ENCODE results near the gene UBQLN4. TPM values are rescaled to one million over a fixed set of nuclear protein-coding genes. Genes with fewer than 3 reads are reported as not detected.
A peak's percentile ranks its signal among the peaks of the same experiment; 100 is the strongest.

The UBQLN4 gene
- polyA plus RNA-seq, 1 of the 3 experiments (the other 2 are of a cell fraction) = 37.0 TPM

DNA sequence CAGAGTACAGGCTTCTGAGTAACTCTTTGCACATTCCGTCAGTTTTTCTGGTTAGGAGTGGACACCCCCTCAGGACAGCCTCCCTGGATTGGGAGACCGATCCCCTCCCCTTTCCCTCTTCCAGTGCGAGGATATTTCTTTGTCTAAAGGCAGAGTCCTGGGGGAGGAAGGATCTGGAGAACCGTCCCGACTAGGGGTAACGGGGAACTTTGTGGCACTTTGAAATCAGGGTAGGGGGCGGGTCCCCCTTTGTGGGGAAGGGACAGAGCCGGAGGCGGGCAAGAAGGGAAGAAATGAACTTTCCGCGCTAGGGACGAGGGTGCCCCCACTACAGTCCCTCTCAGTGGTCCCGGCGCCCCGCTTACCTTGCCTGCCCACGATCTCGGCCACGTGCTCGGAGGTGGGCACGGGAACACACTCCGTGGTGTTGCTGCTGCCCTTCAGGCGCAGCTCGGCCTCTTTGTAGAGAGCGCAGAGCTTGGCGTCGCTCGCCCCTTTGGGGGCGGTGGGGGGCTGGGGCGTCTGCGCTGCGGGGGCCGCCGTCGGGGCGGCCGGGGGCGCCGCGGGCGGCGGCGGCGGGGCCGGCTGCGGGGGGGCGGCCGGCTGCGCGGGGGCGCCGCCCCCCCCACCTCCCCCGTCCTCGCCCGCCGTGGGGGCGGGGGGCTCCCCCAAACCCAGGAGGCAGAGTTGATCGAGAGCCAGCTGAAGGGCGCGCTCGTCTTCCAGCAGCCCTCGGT lies 27.8 kb upstream of the UBQLN4 start:
- 2% methylated on average over 23 of the region's 61 CpGs for WGBS (ENCODE audit: low lambda C conversion rate)
- H3K9me2 ChIP-seq = no peaks in the 10 kb centered on the region
- H3K27me3 ChIP-seq (ENCODE audit: insufficient read depth) = no peaks in the 10 kb centered on the region
- POLR2A ChIA-PET = interaction anchor here (0.7 to 2.0 kb wide), 4 partner anchors 8 to 170 kb away, joined by 3 to 7 read pairs (median 4); no protein-coding TSS in a partner anchor
- H3K4me2 ChIP-seq = peak overlapping the region; percentile 86
- H3K4me1 ChIP-seq (ENCODE audit: control insufficient read depth in 1 of 2, insufficient read depth in 2 of 2, low read depth in 1 of 2, low read length in 1 of 2) = peaks cover 14 to 35% of the 10 kb centered on the region in 2 experiments; a peak in 3 of 4 replicates
- H4K20me1 ChIP-seq (ENCODE audit: insufficient read depth) = peaks cover 36% of the 10 kb centered on the region
- no peaks in the 10 kb centered on the region for H3K9me3 ChIP-seq
- H3F3A ChIP-seq (replicated peaks; ENCODE audit: insufficient read depth) = no peaks in the 10 kb centered on the region
- peak overlapping the region; percentile 79 to 88 for H3K4me3 ChIP-seq (ENCODE audit: low read depth in 2 of 2, low read length in 1 of 2)
- H3K36me3 ChIP-seq (replicated peaks in 1 of 2; ENCODE audit: control insufficient read depth in 1 of 2, insufficient read depth in 2 of 2, low read length in 1 of 2) = peaks cover 0 to 20% of the 10 kb centered on the region in 2 experiments
- peak overlapping the region; percentile 83 to 87 for H3K27ac ChIP-seq (ENCODE audit: low read depth in 2 of 2, low read length in 1 of 2)
- DNase-seq = peak; percentile 67
- peak overlapping the region; percentile 90 for H3K9ac ChIP-seq
- TF ChIP-seq, protein P1, sequence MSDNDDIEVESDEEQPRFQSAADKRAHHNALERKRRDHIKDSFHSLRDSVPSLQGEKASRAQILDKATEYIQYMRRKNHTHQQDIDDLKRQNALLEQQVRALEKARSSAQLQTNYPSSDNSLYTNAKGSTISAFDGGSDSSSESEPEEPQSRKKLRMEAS (IDR thresholded peaks at IDR 0.05; ENCODE audit: low read depth) = peak; percentile 88
- TF ChIP-seq MXI1 (IDR thresholded peaks at IDR 0.05; ENCODE audit: low read depth, low read length) = peak; percentile 82
- no peak for TF ChIP-seq MEF2A (IDR thresholded peaks at IDR 0.05; ENCODE audit: borderline replicate concordance, low read depth)
- no peak for TF ChIP-seq GATA2 (CRISPR knock-in tag; IDR thresholded peaks at IDR 0.05)
- no peak overlapping the region for H2AFZ ChIP-seq (ENCODE audit: low read depth)
- CTCF ChIA-PET = interaction anchor here (1.4 to 29.6 kb wide), 2 partner anchors 19 to 50 kb away, joined by 3 to 1559 read pairs; partner anchors contain the start of gene LMNA
- peaks cover 83% of the 10 kb centered on the region for H3K79me2 ChIP-seq (ENCODE audit: insufficient read depth)

DNA sequence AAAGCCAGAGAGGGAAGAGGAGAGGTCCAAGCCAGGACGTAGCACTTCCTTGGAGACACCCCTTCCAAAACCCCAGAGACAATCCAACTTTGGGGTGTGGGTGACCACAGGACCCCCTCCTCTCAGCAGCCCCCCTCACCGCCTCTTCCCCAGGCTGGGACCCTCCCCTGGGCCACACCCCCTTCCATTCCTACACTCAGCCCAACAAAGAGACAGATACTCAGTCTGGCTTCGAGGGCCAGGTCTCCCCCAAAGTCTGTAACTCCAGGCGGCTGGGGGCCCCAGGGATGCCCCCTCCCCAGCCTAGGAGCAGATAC lies 27.2 kb upstream of the UBQLN4 start:
- Histone ChIP-seq H3K4me1 (ENCODE audit: control insufficient read depth in 1 of 2, insufficient read depth in 2 of 2, low read depth in 1 of 2, low read length in 1 of 2) (peaks cover 14 to 38% of the 10 kb centered on the region in 2 experiments; a peak in 3 of 4 replicates), H3K27ac (ENCODE audit: low read depth in 2 of 2, low read length in 1 of 2) (peak overlapping the region; percentile 57 to 87), H2AFZ (ENCODE audit: low read depth) (no peak overlapping the region), H3K4me3 (ENCODE audit: low read depth in 2 of 2, low read length in 1 of 2) (peak overlapping the region; percentile 79 to 88), H3K4me2 (peak overlapping the region; percentile 86), H4K20me1 (ENCODE audit: insufficient read depth) (peaks cover 41% of the 10 kb centered on the region), H3K9ac (peak overlapping the region; percentile 90), H3K9me3 (no peaks in the 10 kb centered on the region), H3F3A (replicated peaks; ENCODE audit: insufficient read depth) (no peaks in the 10 kb centered on the region), H3K79me2 (ENCODE audit: insufficient read depth) (peaks cover 89% of the 10 kb centered on the region), H3K27me3 (ENCODE audit: insufficient read depth) (no peaks in the 10 kb centered on the region), H3K36me3 (replicated peaks in 1 of 2; ENCODE audit: control insufficient read depth in 1 of 2, insufficient read depth in 2 of 2, low read length in 1 of 2) (peaks cover 0 to 25% of the 10 kb centered on the region in 2 experiments), H3K9me2 (no peaks in the 10 kb centered on the region)
- 33% methylated on average over 2 of the region's 4 CpGs for WGBS (ENCODE audit: low lambda C conversion rate)
- DNase-seq = peak; percentile 63
- ChIA-PET POLR2A (interaction anchor here (2.4 kb wide), 1 partner anchor 11 kb away, joined by 7 read pairs; no protein-coding TSS in a partner anchor), CTCF (interaction anchor here (0.6 to 29.6 kb wide), 3 partner anchors 15 to 50 kb away, joined by 4 to 1559 read pairs (median 15); partner anchors contain the start of gene LMNA)
- TF ChIP-seq RCOR1 (IDR thresholded peaks at IDR 0.05; ENCODE audit: low read length) = no peak
- 0 out of 2 replicates have a peak, but pooled peaks have one; percentile 0 for TF ChIP-seq SIN3A (IDR thresholded peaks at IDR 0.05; ENCODE audit: borderline replicate concordance, low read depth, low read length)

DNA sequence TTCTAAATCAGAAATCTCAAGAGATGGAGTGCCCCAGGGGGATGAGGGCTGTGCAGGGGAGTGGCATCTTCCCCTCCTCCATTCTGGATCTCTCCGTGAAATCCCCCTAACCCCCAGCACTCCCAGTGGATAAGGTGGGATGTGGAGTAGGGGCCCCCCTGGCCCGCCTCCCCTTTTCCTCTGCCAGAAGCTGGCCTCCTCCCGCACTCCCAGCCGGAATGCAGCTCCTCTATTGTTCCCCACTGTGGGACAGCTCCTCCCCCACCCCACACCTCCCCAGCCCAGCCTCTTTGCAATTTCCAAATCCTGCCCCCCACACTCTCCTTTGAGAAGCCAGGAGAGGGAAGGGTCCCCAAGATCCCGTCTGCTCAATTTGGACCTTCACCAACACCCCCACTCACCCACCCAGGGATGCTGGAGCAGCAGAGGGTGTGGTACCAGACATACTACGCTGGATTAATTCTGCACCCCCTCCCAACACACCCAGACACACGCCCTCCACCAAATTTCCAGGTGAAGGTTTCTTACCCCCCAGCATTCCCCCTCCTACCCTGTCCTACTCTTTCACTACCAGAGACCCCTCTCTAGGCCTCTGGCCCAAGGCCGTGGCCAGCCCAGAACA lies 26.8 kb upstream of the UBQLN4 start:
- Histone ChIP-seq H4K20me1 (ENCODE audit: insufficient read depth) (peaks cover 46% of the 10 kb centered on the region), H2AFZ (ENCODE audit: low read depth) (no peak overlapping the region), H3K79me2 (ENCODE audit: insufficient read depth) (peaks cover 93% of the 10 kb centered on the region), H3K36me3 (replicated peaks in 1 of 2; ENCODE audit: control insufficient read depth in 1 of 2, insufficient read depth in 2 of 2, low read length in 1 of 2) (peaks cover 0 to 30% of the 10 kb centered on the region in 2 experiments), H3K9me2 (no peaks in the 10 kb centered on the region), H3K27ac (ENCODE audit: low read depth in 2 of 2, low read length in 1 of 2) (peak overlapping the region; percentile 57 to 87; a peak in 3 of 4 replicates), H3K9ac (peak overlapping the region; percentile 90), H3K4me2 (peak overlapping the region; percentile 86), H3K4me3 (ENCODE audit: low read depth in 2 of 2, low read length in 1 of 2) (peak overlapping the region; percentile 79 to 88), H3K27me3 (ENCODE audit: insufficient read depth) (no peaks in the 10 kb centered on the region), H3K4me1 (ENCODE audit: control insufficient read depth in 1 of 2, insufficient read depth in 2 of 2, low read depth in 1 of 2, low read length in 1 of 2) (peaks cover 14 to 40% of the 10 kb centered on the region in 2 experiments; a peak in 3 of 4 replicates), H3F3A (replicated peaks; ENCODE audit: insufficient read depth) (no peaks in the 10 kb centered on the region), H3K9me3 (no peaks in the 10 kb centered on the region)
- ChIA-PET POLR2A (interaction anchor here (2.4 kb wide), 1 partner anchor 10 kb away, joined by 7 read pairs; no protein-coding TSS in a partner anchor), CTCF (interaction anchor here (0.6 to 3.1 kb wide), 4 partner anchors 10 to 145 kb away, joined by 3 to 15 read pairs (median 4); no protein-coding TSS in a partner anchor)
- no peak for TF ChIP-seq FOSL2 (IDR thresholded peaks at IDR 0.05; ENCODE audit: borderline replicate concordance, low read depth)
- no peak for TF ChIP-seq EP300 (IDR thresholded peaks at IDR 0.05; ENCODE audit: borderline replicate concordance in 1 of 2, low read depth in 1 of 2, low read length in 1 of 2)
- no peak for TF ChIP-seq GABPA (IDR thresholded peaks at IDR 0.05; ENCODE audit: low read depth)
- no peak for TF ChIP-seq TEAD4 (IDR thresholded peaks at IDR 0.05; ENCODE audit: borderline replicate concordance, insufficient read depth)
- no peak for DNase-seq
- 16% methylated on average over 8 of the region's 8 CpGs for WGBS (ENCODE audit: low lambda C conversion rate)
